NOMO-1 treated with DMSO at 0.1 percent for 48 hours (cell line): ENCODE measurements around the gene PTPN7.
"Not testable (repeated sequence)": the region's sequence is repeated elsewhere in the genome, so short reads cannot be mapped to it uniquely, and the experiment has no call there.

Experiments used
- DNase-seq: peaks from one replicate; lab custom pipeline; 2025; ENCODE audit not compliant: unreplicated experiment; lab: John Stamatoyannopoulos, UW

The PTPN7 gene

GRCh38 chr1:202160377-202160940 is at the start of gene PTPN7:
PTPN7 (minus strand) TSS chr1:202160602; CDS start chr1:202159402, 1,200 bp downstream.
- peak; percentile 74 for DNase-seq

- no peak for DNase-seq
Observed at GRCh38 chr1:202208351-202208857, 48.0 kb upstream of the PTPN7 start.

GRCh38 chr1:202207292-202207691 is 46.9 kb upstream of the PTPN7 start:
- DNase-seq, result no peak

GRCh38 chr1:202205523-202206190 is 45.3 kb upstream of the PTPN7 start:
- DNase-seq, result no peak

GRCh38 chr1:202204065-202204464 is 43.7 kb upstream of the PTPN7 start:
- no peak for DNase-seq

GRCh38 chr1:202203238-202204039 is 43.0 kb upstream of the PTPN7 start:
- DNase-seq, result peak; percentile 61

- DNase-seq, result no peak
Observed at GRCh38 chr1:202202500-202203168, 42.2 kb upstream of the PTPN7 start.

- no peak for DNase-seq
Observed at GRCh38 chr1:202201971-202202370, 41.6 kb upstream of the PTPN7 start.

GRCh38 chr1:202201266-202201665 is 40.9 kb upstream of the PTPN7 start:
- DNase-seq, result no peak

- DNase-seq, result no peak
Observed at GRCh38 chr1:202200669-202201068, 40.3 kb upstream of the PTPN7 start.

GRCh38 chr1:202200112-202200548 is 39.7 kb upstream of the PTPN7 start:
- no peak for DNase-seq

GRCh38 chr1:202199040-202199889 is 38.9 kb upstream of the PTPN7 start:
- no peak for DNase-seq

GRCh38 chr1:202198366-202198724 is 37.9 kb upstream of the PTPN7 start:
- no peak for DNase-seq

GRCh38 chr1:202197653-202198365 is 37.4 kb upstream of the PTPN7 start:
- no peak for DNase-seq

GRCh38 chr1:202194328-202194648 is 33.9 kb upstream of the PTPN7 start:
- DNase-seq, result no peak

- no peak for DNase-seq
Observed at GRCh38 chr1:202193614-202194327, 33.4 kb upstream of the PTPN7 start, which contains the start of gene LGR6. LGR6 (plus strand) TSS chr1:202193799; CDS start chr1:202193990, 191 bp downstream.

GRCh38 chr1:202192770-202193613 is 32.6 kb upstream of the PTPN7 start:
- DNase-seq, result peak; percentile 22

- not testable (repeated sequence) for DNase-seq
Observed at GRCh38 chr1:202191391-202191790, 31.0 kb upstream of the PTPN7 start.
